Astrocyte (in vitro differentiated cells and primary cell): Measurements from ENCODE around the gene SORD.
"Not testable (repeated sequence)": the region's sequence is repeated elsewhere in the genome, so short reads cannot be mapped to it uniquely, and the experiment has no call there.

Experiments used
- CTCF ChIP-seq: IDR thresholded peaks from 2 replicates; pipeline ENCODE4 v1.5.1; 2011; ENCODE audit warnings: low read depth, mild to moderate bottlenecking, inconsistent platforms, low read length, moderate library complexity; ENCODE audit not compliant: insufficient read depth
- EZH2 ChIP-seq: IDR thresholded peaks from 2 replicates; pipeline ENCODE4 v1.6.1; 2012; ENCODE audit warnings: mild to moderate bottlenecking, low read length, inconsistent platforms; ENCODE audit not compliant: insufficient read depth

DNA sequence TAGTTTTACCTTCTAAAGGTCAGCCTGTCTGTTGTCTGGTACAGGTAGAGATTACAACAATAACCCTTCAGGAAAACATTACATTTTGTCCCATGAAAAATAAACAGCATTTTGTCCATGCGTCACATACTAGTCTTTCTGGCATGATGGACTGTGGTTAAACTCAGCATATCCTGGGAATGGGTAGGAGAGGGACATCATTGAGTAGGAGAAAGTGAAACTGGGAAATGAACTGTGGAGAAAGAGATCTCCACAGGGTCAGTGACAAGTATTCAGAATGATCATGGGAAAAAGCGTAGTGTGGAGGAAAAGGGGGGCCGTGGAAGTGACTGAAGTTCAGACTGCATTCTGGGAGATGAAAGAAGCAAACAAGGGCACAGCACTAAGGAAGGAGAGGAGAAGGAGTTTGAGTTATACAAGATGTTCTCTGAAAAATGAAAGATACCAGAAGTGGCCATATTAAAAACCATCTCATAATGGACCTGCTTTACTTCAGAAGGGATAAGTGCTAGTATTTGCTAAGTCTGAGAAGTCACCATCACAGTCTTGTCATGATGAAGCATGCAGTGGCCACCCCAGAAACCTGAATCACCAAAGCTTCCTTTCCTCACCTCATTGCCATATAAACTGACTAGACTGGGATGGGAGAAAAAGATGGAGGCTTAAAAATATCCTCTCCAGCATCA, 34.7 kb upstream of the SORD start:
- TF ChIP-seq CTCF, EZH2: not testable (repeated sequence)
